ENCODE measurements around the gene DNER.
"Not testable (repeated sequence)": the region's sequence is repeated elsewhere in the genome, so short reads cannot be mapped to it uniquely, and the experiment has no call there.

Gene DNER

GRCh38 chr2:229344955-229345354 lies 369.4 kb downstream of the DNER start:
- DNase-seq, result no peak

GRCh38 chr2:229344151-229344551 lies 370.2 kb downstream of the DNER start:
- no peak for DNase-seq

GRCh38 chr2:229343661-229344060 lies 370.7 kb downstream of the DNER start:
- no peak for DNase-seq

- peak in 22 of 58 donors; percentile 1 to 33 (median 8) for DNase-seq
Measured at GRCh38 chr2:229342376-229342775, 372.0 kb downstream of the DNER start.

- DNase-seq, result no peak
Measured at GRCh38 chr2:229340086-229340760, 374.1 kb downstream of the DNER start.

- no peak for DNase-seq
Measured at GRCh38 chr2:229339618-229340017, 374.7 kb downstream of the DNER start.

- not testable (repeated sequence) for DNase-seq
Measured at GRCh38 chr2:229339171-229339570, 375.2 kb downstream of the DNER start.

GRCh38 chr2:229335877-229336346 lies 378.4 kb downstream of the DNER start:
- no peak for DNase-seq

- no peak for DNase-seq
Measured at GRCh38 chr2:229335330-229335729, 379.0 kb downstream of the DNER start.

- peak in 8 of 58 donors; percentile 5 to 40 (median 11) for DNase-seq
Measured at GRCh38 chr2:229330952-229331351, 383.4 kb downstream of the DNER start.

- no peak for DNase-seq
Measured at GRCh38 chr2:229319558-229319957, 394.8 kb downstream of the DNER start.

GRCh38 chr2:229314117-229314516 lies 400.2 kb downstream of the DNER start:
- no peak for DNase-seq

GRCh38 chr2:229313591-229313990 lies 400.8 kb downstream of the DNER start:
- DNase-seq, result peak in 2 of 58 donors; percentile 22 to 29

All from anterior cingulate cortex (tissue), 58 donors.